ENCODE data around the gene RFC1.
"Not testable (repeated sequence)": the region's sequence is repeated elsewhere in the genome, so short reads cannot be mapped to it uniquely, and the experiment has no call there.

Gene RFC1

GRCh38 chr4:39365830-39366771, at the start of gene RFC1:
RFC1 (minus strand) TSS chr4:39366362; CDS start chr4:39366241, 121 bp downstream.
- peak within 1 kb of the TSS; percentile 95 for H3K4me3 ChIP-seq (ENCODE audit: low read depth, low read length)
- H3K9me3 ChIP-seq (ENCODE audit: severe bottlenecking) = peaks cover 12% of the 10 kb centered on the region
- peaks cover 13% of the 10 kb centered on the region for H3K36me3 ChIP-seq
- peak within 1 kb of the TSS; percentile 93 for H3K27ac ChIP-seq
- no peak for TF ChIP-seq CTCF (IDR thresholded peaks at IDR 0.05; ENCODE audit: low read depth, low read length)
- peak; percentile 96 for DNase-seq
- H3K27me3 ChIP-seq (ENCODE audit: insufficient read depth, low read depth, severe bottlenecking) = no peaks in the 10 kb centered on the region

- DNase-seq = no peak
- Histone ChIP-seq H3K9me3 (ENCODE audit: severe bottlenecking) (no peaks in the 10 kb centered on the region), H3K4me3 (ENCODE audit: low read depth, low read length) (no peak overlapping the region), H3K36me3 (no peaks in the 10 kb centered on the region), H3K27ac (no peak overlapping the region), H3K27me3 (ENCODE audit: insufficient read depth, low read depth, severe bottlenecking) (no peaks in the 10 kb centered on the region)
- TF ChIP-seq CTCF (IDR thresholded peaks at IDR 0.05; ENCODE audit: low read depth, low read length) = no peak
These were observed 49.6 kb upstream of the RFC1 start for GRCh38 chr4:39415678-39416283.

GRCh38 chr4:39411561-39411960, 45.4 kb upstream of the RFC1 start:
- DNase-seq; H3K9me3 ChIP-seq (ENCODE audit: severe bottlenecking); H3K27ac ChIP-seq: not testable (repeated sequence)

GRCh38 chr4:39410415-39410814, 44.3 kb upstream of the RFC1 start:
- Histone ChIP-seq H3K4me3 (ENCODE audit: low read depth, low read length) (no peak overlapping the region), H3K27ac (no peak overlapping the region), H3K9me3 (ENCODE audit: severe bottlenecking) (no peaks in the 10 kb centered on the region), H3K27me3 (ENCODE audit: insufficient read depth, low read depth, severe bottlenecking) (no peaks in the 10 kb centered on the region), H3K36me3 (no peaks in the 10 kb centered on the region)
- TF ChIP-seq CTCF (IDR thresholded peaks at IDR 0.05; ENCODE audit: low read depth, low read length) = no peak
- DNase-seq = no peak

More at GRCh38 chr4:39411561-39411960, 45.4 kb upstream of the RFC1 start:
- not testable (repeated sequence) for H3K4me3 ChIP-seq (ENCODE audit: low read depth, low read length); H3K27me3 ChIP-seq (ENCODE audit: insufficient read depth, low read depth, severe bottlenecking); H3K36me3 ChIP-seq

- Histone ChIP-seq H3K9me3 (ENCODE audit: severe bottlenecking) (no peaks in the 10 kb centered on the region), H3K27me3 (ENCODE audit: insufficient read depth, low read depth, severe bottlenecking) (no peaks in the 10 kb centered on the region), H3K36me3 (no peaks in the 10 kb centered on the region), H3K27ac (no peak overlapping the region), H3K4me3 (ENCODE audit: low read depth, low read length) (no peak overlapping the region)
- DNase-seq = no peak
- TF ChIP-seq CTCF (IDR thresholded peaks at IDR 0.05; ENCODE audit: low read depth, low read length) = no peak
These were observed 41.4 kb upstream of the RFC1 start for GRCh38 chr4:39407584-39407885.

- H3K4me3 ChIP-seq (ENCODE audit: low read depth, low read length) = no peak within 1 kb of the TSS
- no peak for TF ChIP-seq CTCF (IDR thresholded peaks at IDR 0.05; ENCODE audit: low read depth, low read length)
- H3K27me3 ChIP-seq (ENCODE audit: insufficient read depth, low read depth, severe bottlenecking) = no peaks in the 10 kb centered on the region
- no peak for DNase-seq
- H3K9me3 ChIP-seq (ENCODE audit: severe bottlenecking) = no peaks in the 10 kb centered on the region
- no peak within 1 kb of the TSS for H3K27ac ChIP-seq
- H3K36me3 ChIP-seq = no peaks in the 10 kb centered on the region
These were observed 40.8 kb upstream of the RFC1 start, which contains the start of gene KLB for GRCh38 chr4:39406763-39407583. KLB (plus strand) TSS chr4:39406930; CDS start chr4:39406950, 20 bp downstream.

GRCh38 chr4:39401640-39402039, 35.5 kb upstream of the RFC1 start:
- not testable (repeated sequence) for H3K4me3 ChIP-seq (ENCODE audit: low read depth, low read length); DNase-seq; H3K36me3 ChIP-seq; H3K9me3 ChIP-seq (ENCODE audit: severe bottlenecking); H3K27ac ChIP-seq; H3K27me3 ChIP-seq (ENCODE audit: insufficient read depth, low read depth, severe bottlenecking)
